ENCODE measurements around the gene TST.

DNA sequence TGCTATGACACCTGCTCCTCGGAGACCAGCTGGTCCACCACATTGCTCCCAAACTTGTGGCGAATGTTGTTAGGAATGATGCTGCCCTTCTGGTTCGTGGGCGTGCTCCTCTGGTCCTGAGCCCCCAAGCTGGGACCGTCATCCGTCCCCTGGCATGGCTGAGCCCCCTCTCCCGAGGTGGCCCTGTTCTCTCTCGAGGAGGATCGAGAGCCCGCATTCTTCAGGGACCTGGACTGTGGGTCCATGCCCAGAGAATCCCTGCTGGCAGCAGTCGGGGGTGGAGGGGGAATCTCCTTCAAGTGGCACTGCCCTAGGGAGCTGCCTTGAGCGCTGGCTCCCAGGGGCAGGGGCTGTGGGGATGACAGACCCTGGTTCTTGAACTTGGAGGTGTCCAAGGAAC is 17.4 kb downstream of the TST start:
- TF ChIP-seq POLR2AphosphoS5 (IDR thresholded peaks at IDR 0.05; ENCODE audit: low read depth) (no peak), SPI1 (IDR thresholded peaks at IDR 0.05; ENCODE audit: borderline replicate concordance, low read depth) (no peak), GABPA (IDR thresholded peaks at IDR 0.05; ENCODE audit: low read depth) (no peak)
- TF ChIP-seq, protein P1, sequence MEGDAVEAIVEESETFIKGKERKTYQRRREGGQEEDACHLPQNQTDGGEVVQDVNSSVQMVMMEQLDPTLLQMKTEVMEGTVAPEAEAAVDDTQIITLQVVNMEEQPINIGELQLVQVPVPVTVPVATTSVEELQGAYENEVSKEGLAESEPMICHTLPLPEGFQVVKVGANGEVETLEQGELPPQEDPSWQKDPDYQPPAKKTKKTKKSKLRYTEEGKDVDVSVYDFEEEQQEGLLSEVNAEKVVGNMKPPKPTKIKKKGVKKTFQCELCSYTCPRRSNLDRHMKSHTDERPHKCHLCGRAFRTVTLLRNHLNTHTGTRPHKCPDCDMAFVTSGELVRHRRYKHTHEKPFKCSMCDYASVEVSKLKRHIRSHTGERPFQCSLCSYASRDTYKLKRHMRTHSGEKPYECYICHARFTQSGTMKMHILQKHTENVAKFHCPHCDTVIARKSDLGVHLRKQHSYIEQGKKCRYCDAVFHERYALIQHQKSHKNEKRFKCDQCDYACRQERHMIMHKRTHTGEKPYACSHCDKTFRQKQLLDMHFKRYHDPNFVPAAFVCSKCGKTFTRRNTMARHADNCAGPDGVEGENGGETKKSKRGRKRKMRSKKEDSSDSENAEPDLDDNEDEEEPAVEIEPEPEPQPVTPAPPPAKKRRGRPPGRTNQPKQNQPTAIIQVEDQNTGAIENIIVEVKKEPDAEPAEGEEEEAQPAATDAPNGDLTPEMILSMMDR (IDR thresholded peaks at IDR 0.05; ENCODE audit: insufficient read depth, low read length), result no peak
- TF ChIP-seq, protein P2, sequence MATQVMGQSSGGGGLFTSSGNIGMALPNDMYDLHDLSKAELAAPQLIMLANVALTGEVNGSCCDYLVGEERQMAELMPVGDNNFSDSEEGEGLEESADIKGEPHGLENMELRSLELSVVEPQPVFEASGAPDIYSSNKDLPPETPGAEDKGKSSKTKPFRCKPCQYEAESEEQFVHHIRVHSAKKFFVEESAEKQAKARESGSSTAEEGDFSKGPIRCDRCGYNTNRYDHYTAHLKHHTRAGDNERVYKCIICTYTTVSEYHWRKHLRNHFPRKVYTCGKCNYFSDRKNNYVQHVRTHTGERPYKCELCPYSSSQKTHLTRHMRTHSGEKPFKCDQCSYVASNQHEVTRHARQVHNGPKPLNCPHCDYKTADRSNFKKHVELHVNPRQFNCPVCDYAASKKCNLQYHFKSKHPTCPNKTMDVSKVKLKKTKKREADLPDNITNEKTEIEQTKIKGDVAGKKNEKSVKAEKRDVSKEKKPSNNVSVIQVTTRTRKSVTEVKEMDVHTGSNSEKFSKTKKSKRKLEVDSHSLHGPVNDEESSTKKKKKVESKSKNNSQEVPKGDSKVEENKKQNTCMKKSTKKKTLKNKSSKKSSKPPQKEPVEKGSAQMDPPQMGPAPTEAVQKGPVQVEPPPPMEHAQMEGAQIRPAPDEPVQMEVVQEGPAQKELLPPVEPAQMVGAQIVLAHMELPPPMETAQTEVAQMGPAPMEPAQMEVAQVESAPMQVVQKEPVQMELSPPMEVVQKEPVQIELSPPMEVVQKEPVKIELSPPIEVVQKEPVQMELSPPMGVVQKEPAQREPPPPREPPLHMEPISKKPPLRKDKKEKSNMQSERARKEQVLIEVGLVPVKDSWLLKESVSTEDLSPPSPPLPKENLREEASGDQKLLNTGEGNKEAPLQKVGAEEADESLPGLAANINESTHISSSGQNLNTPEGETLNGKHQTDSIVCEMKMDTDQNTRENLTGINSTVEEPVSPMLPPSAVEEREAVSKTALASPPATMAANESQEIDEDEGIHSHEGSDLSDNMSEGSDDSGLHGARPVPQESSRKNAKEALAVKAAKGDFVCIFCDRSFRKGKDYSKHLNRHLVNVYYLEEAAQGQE (IDR thresholded peaks at IDR 0.05; ENCODE audit: insufficient replicate concordance, low read depth), result no peak
